ENCODE data around the gene MTRFR.
"Not testable (repeated sequence)": the region's sequence is repeated elsewhere in the genome, so short reads cannot be mapped to it uniquely, and the experiment has no call there.

The MTRFR gene

DNA sequence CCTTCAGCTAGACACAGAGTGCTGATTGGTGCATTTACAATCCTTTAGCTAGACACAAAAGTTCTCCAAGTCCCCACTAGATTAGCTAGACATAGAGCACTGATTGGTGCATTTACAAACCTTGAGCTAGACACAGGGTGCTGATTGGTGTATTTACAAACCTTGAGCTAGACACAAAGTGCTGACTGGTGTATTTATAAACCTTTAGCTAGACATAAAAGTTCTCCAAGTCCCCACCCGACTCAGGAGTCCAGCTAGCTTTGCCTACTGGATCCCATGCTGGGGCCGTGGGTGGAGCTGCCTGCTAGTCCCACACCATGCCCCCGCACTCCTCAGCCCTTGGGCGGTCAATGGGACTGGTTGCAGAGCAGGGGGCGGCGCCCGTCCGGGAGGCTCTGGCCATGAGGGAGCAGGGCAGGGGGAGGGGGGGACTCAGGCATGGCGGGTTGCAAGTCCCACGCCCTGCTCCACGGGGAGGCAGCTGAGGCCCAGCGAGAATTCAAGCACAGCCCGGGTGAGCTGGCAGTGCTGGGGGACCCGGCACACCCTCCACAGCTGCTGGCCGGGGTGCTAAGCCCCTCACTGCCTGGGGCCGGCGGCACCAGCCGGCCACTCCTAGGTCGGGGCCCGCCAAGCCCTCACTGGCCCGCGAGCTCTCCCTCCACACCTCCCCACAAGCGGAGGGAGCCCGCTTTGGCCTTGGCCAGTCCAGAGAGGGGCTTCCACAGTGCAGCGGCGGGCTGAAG lies 15.9 kb downstream of the MTRFR start:
- not testable (repeated sequence) for DNase-seq (ENCODE audit: low read depth in 2 of 2)

DNA sequence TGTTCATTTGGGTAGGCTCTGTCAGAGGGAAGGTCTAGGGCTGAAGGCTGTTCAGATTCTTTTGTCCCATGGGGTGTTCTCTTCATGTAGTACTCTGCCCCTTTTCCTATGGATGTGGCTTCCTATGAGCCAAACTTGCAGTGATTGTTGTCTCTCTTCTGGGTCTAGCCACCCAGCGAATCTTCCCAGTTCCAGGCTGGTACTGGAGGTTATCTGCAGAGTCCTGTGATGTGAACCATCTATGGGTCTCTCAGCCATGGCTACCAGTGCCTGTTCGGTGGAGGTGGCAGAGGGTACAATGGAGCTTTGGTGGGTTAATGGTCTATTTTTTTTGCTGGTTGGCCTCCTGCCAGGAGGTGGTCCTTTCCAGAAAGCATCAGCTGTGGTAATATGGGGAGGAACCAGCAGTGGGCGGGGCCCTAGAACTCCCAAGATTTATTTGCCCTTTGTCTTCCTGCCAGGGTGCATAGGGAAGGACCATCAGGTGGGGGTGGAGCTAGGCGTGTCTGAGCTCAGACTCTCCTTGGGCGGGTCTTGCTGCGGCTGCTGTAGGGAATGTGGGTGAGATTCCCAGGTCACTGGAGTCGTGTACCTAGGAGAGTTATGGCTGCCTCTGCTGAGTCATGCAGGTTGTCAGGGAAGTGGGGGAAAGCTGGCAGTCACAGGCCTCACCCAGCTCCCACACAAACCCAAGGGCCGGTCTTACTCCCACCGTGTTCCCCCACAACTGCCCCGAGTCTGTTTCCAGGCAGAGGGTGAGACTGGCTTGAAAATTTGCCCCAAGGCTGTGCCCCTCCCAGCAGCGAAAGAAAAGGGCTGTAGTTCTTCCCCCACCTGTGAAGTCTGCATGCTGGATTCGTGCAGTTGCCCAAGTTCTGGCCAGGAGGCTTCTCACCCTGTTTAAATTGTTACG lies 17.5 kb downstream of the MTRFR start:
- no peak for DNase-seq (ENCODE audit: low read depth in 2 of 2)

DNA sequence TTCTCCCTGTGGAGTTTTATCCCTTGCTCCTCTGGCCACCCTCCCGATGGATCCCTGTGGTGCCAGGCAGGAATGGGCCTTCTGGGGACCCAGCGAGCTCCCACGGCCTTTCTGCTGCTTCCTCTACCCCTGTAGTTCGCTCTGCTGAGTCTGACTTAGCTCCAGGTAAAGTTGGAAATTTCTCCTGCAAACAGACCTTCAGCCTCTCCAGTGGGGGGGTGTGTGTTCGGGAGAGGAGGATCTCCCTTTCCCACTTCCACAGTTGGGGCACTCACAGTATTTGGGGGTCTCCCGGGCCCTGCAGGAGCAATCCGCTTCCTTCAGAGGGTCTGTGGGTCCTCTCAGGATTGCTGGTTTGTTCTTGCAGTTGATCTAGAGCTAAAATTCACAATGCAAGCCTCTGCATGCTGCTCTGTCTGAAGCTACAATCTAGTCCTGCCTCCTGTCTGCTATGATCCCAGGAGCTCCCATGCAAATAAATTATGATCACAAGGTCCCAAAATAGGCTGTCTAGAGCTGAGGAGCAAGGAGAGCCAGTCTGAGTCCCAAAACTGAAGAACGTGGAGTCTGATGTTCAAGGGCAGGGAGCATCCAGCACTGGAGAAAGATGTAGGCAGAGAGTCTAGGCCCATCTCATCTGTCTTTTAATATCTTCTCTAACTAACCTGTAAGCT lies 18.3 kb downstream of the MTRFR start:
- no peak for DNase-seq (ENCODE audit: low read depth in 2 of 2)

DNA sequence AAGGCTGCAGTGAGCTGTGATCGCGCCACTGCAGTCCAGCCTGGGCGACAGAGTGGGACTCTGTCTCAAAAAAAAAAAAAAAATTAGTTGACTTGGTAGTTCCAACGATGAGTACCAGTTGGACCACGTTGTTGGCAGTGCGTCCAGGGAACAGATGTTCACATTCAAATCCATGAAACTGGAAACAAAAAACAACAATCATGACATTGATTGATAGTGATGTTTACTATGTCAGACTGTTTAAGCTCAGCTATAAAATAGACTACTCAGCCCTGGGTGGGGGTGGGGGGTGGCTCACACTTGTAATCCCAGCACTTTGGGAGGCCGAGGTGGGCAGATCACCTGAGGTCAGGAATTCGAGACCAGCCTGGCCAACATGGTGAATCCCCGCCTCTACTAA lies 19.1 kb downstream of the MTRFR start:
- DNase-seq (ENCODE audit: low read depth in 2 of 2) = not testable (repeated sequence)

DNA sequence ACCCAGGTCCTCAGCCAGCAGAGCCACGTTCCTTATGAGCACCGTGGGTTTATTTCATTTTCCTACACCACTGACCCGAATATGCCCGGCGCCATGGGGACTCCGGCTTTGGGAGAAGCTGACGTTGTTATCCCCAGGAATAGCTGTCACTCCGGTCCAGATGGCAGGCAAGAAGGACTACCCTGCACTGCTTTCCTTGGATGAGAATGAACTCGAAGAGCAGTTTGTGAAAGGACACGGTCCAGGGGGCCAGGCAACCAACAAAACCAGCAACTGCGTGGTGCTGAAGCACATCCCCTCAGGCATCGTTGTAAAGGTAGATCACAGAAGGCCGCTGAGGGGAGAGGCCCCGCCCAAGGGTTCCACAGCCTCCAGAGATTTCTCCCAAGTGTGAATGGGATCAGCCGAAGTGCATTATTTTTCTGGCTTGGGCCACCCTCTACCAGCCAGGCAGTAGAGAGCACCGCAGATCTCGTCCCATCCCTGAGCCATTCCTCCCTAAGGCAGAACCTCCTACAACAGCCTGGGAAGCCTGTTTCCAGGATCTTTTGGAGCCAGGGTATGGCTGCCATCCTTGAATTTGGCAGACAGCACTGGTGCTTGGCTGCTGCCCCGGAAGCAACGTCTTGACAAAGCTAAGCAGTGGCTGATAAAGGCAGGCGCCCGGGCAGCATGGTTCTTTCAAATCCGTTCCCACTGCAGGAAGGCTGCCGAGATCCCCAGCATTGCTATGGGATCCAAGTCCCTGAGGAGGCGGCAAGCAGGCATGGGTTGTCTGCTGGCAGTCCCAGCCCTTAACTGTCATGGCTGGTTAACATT lies 20.6 kb downstream of the MTRFR start:
- DNase-seq (ENCODE audit: low read depth in 2 of 2) = no peak

DNA sequence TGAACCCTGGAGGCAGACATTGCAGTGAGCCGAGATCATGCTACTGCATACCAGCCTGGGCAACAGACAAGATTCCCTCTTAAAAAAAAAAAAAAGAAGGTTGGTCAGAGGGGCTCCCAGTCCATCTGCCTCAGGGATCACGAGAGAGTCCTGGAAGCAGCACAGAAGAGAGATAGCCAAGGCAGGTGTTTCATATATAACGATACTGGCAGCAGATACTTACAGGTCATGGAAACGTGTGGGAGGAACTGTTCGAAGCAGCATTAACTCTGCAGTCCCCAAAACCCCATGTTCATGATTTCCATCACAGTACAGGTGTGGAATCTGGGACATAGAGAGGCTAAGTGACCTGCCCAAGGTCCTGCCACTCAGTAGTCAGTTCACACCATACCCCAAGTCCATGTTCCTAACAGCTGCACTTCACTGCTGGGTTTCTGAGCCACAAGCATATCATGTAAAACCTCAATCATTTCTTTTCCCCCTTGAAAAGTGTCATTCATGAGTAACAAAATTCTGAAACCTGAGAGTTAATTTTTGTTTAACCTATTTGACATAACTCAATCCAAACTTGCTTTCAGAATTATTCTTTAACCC lies 21.7 kb downstream of the MTRFR start:
- no peak for DNase-seq (ENCODE audit: low read depth in 2 of 2)

DNA sequence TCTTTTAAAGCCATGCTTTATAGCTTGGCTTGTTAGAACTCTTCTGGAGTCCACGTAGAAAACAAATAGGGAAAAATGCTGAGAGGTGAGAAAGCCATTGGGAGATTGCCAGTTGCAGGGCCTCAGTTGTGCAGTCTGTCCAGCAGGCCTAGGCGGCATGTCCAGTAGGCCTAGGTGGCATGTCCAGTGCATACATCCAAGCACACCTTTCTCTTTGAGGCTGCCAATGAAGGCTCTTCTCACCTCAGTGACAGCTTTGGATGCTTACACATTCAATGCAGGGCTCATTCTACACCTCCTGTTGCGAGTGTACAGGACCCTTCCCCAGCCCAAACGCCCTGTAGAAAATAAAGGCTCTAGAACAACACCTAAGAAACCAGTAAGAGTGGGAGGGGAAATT lies 25.4 kb downstream of the MTRFR start:
- no peak for DNase-seq (ENCODE audit: low read depth in 2 of 2)

DNA sequence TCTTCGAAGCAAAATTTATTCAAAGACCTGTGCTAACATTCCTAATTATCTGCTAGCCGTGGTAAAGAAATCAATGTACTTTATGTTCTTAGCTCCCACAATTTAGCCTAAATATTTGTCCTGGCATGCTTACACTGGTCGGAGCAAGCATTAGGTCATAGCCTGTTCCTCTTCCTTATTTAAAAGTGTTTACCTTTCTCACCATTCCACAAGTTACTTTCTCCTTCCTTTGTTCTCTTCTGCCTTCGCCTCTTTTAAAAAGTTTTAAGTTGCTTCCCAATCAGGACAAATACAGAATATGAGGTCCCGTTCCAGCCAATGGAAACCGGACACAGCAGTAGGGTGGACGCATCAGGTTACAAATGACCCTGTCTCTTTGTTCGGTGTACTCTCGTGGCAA lies 26.8 kb downstream of the MTRFR start:
- no peak for DNase-seq (ENCODE audit: low read depth in 2 of 2)

DNA sequence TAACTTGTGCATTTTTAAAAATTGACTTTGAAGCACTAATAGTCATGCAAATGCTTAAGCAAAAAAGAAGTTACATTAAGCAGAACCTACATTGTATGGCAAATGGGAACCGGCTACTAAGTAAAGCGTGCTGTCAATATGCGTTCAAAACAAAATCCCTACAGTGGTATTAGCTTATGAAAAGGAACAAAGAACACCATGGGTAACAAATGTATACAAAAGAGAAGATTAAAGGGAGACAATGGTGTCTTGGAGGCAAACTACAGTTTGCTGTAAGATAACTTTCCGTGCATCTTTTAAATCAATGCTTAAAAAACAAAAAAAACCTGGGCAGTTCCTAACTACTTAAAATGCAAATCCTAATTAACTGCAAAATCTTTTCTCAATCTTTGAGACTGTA lies 28.0 kb downstream of the MTRFR start:
- DNase-seq (ENCODE audit: low read depth in 2 of 2) = no peak

DNA sequence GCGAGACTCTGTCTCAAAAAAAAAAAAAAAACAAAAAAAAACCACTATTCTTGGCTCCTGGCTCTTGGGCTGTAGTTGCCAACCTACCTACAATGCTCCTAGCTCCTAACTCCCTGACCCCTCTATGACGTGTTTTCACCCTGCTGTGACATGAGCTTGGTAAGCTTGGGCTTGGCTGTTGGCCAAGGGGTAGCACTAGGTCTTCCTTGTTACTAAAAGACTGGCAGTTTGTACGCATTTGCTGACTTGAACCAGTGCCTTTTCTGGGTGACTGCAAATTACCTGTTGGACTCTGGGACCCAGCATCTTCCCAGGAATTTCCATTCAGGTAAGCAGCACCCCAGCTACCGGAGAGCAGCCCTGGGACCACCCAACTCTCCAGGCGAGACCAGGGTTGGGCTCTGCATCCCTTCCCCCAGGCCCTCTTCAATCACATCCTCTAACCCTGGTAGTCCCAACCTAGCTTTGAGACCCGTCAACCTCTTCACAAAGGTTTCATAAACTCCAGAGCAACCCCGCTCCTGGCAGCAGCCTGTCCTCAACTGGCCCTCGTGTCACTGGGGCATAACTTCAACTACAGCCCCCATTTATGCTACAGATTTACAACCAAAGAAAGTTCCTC lies 30.1 kb downstream of the MTRFR start:
- DNase-seq (ENCODE audit: low read depth in 2 of 2) = no peak

DNA sequence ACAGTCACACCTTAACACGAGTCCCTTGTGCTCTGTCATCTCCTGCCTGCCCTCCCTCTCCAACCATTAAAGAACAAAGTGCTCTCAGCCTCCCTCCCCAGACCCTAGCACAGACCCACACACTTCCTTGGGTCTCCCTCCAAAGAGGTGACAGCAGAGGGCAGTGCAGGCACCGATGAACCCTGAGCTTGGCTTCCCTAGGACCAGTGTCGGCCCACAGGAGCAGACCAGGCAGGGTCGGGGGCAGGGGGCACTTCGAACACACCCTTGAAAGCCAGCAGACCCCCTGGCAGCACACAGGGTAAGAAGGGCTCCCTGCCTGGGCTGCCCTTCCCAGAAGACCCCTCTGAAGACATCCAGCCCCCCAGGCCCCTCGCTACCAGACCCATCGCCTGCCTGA lies 31.4 kb downstream of the MTRFR start:
- DNase-seq (ENCODE audit: low read depth in 2 of 2) = no peak

DNA sequence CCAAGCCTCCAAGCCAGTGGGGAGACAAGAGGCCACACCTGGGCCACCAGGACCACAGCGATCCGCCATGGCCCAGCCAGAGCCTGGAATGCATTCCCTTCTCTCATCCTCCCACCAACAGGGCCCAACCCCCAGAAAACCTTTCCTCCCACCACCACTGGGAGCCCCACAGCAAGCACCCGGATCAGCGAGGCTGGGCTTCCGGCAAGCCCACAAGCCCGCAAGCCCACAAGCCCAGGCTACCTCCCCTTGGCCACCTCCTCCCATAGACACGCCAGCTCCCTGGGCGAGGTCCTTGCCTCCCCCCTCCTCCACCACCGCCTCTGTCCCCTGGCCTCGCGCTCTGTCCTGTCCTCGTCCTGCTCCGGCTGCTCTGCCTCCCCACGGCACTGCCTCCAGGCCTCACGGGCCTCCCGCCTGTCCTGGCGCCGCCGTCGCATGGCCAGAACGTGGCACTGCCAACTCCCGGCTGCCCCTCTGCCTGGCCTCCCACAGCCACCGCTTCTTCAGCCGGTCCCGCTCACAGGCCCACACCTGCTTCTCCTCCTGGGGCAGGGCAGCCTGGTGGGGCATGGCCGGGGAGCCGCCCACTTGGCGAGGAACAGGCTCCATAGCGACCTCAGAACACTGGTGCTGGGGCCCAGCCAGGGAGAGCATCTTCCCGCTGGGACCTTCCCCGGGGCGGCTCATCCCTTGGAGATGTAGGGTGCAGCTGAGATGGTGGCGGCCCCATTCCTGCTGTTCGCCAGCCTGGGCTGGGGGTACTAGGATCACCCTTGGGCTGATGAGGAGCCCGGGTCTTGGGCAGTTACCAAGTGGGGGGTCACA lies 32.8 kb downstream of the MTRFR start:
- no peak for DNase-seq (ENCODE audit: low read depth in 2 of 2)

DNA sequence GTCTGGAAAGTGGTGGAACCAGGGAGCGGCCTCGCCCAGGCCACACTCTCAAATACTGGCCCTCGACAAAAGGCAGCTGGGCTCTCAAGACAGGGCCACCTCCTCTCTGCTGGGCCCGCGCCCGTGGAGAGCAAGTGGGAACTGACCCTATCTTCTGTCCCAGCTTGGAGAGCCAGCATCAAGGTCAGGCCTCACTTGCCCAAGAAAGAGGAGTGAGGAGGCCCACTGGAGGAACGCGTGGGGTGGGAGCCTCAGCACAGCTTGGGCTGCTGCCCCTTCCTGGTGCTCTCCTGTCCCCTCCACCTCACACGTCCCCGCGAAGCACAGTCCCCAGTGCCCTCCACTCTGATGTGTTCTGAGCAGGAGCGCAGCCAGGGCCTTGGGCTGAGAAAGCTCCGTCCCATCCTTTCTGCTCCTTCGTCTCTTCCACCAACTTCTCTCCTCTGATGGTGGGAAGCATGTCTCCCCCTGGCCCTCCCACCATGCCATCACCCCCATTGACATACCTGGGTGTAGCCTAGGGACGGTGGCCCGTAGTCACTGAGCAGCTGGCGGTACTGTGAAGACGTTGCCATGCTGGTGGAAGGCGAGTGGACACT lies 33.5 kb downstream of the MTRFR start:
- DNase-seq (ENCODE audit: low read depth in 2 of 2) = no peak

DNA sequence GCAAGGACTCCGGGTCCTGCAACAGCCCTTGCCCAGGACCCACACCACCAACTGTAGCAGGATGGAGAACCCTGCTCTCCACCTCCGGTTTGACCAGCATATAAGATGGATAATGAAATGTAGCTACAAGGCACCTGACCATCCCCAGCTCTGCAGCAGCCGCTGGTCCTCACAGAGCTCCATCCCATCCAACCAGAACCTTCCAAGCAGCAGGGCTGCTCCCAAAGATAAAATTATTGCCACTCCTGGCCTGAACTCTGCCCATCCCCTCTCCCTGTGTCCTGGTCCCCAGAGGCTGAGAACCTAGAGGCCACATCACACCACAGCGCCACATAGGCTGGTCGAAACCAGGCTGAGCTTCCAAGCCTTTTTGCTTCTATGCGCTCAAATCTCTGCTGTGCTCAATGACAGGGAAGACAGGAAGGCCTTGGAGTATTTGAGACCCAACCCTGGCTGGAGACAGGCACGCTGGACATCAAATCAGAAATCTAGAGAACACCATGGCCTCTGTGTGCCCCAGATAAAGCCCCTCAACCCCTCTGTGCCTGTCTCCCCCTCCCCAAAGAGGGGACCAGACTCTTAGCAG lies 34.2 kb downstream of the MTRFR start:
- DNase-seq (ENCODE audit: low read depth in 2 of 2) = no peak

DNA sequence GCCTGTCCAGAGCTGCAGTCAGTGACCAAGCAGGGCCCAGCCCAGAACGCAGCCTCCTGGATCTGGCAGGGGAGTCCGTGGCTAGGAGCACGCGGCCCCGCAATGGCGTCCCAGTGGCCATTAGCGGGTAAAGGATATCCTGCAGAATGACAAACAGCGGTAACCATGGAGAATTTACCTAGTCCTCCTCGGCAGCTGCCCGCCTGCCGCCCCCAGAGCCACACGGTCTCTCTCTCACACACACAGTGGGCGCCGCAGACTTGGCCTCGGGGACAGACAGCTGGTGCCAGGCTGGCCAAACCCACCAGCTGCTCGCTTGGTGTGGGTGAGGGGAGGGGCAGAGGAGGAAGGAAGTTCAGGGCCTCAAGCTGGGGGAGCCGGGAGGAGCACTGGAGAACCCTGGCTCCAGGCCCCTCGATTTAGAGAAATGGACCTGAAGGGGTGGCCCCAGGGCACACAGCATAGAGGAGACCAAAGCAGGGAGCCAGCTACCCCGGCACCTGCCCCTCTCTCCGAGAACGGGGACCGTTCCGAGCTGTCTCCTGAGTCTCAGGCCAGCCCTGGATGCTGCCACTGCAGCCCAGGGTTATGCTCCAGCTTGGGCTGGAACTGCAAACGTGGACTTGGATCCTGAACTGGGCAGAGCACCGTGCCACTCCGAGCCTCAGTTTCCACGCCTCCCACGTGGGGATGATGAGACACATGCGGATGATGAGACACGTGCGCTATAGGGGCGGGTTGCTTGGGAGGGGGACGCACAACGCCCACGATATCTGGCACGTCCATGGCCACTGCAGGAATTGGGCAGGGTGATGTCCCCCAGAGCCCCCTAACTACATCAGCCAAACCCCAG lies 35.0 kb downstream of the MTRFR start:
- no peak for DNase-seq (ENCODE audit: low read depth in 2 of 2)

DNA sequence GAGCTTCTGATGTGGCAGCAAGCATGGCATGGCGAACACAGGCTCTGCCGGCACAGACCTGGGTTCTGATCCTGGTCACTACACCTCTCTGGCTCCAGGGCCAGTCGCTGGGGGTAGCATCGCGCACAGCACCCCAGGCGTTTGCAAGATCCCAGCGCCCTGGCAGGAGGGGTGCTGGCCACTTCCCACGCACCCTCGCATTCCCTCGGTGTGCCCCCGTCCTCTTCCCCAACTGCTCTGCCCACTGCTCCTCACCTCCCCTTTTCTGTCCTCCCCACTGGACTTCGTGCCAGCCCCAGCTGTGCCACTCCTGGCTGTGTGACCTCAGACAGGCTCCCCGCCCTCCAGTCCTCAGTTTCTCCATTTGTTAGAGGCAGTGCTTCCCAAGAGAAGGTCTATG lies 35.6 kb downstream of the MTRFR start:
- no peak for DNase-seq (ENCODE audit: low read depth in 2 of 2)

DNA sequence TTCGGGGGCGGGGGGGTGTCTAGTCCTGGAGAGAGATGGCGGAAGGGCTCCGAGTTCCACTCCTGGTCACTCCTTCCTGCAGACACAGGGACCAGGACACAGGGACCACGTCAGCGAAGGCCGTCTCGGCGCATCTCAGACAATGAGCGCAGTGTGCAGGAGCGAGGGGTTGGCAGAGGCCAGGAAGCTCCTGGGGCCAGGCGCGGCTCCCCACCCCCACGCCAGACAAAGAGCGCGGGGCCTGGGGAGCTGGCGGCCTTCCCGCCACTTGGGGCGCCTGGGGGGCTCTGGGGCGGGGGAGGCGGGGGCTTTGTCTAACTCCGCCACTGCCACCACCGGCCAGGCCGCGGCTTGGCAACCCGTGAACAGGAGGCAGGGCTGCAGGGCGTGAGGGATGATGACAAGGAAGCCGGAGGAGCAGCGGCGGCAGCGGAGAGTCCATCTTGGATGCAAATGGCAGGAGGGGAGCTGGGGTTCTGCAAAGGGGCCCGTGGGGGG lies 36.2 kb downstream of the MTRFR start:
- DNase-seq (ENCODE audit: low read depth in 2 of 2) = no peak

DNA sequence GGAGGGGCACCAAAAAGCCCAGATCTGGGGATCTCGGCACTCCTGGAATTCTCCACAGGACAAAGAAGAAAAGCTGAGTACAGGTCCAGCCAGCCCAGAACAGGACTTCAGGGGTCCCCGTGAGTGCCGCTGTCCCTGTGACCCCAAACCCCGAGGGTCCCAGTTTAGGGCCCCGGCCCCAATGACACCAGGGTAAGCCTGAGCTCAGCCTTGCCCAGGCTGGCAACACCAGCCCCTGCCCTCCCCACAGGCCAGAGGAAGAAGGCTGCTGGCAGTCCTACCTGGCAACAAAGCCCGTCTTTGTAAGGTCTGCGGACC lies 36.6 kb downstream of the MTRFR start:
- no peak for DNase-seq (ENCODE audit: low read depth in 2 of 2)

All from stimulated activated CD8-positive, alpha-beta memory T cell treated with anti-CD3 and anti-CD28 coated beads, Interleukin-7, amount 100 ng/mL, for 4 hours (primary cell).